Measurements from ENCODE around the gene OBSCN. TPM values are rescaled to one million over a fixed set of nuclear protein-coding genes. Genes with fewer than 3 reads are reported as not detected.

The OBSCN gene
- total and polyA plus RNA-seq, 5 donors from 2014 or later = 0.13 to 57.1 (median 1.1) TPM

- peaks cover 26% of the 10 kb centered on the region for H3K36me3 ChIP-seq (ENCODE audit: control insufficient read depth, insufficient read depth, low read length)
- H3K9me3 Mint-ChIP-seq = no peaks in the 10 kb centered on the region
- H3K27ac ChIP-seq (ENCODE audit: insufficient read depth, low read length, poor library complexity, severe bottlenecking) = no peak overlapping the region
- H3K4me3 Mint-ChIP-seq = no peak overlapping the region
- ATAC-seq (ENCODE audit: low read depth in 2 of 2) = no peak
- H3K27me3 Mint-ChIP-seq = no peaks in the 10 kb centered on the region
- H3K27me3 ChIP-seq (ENCODE audit: control insufficient read depth, insufficient read depth, low read length) = no peaks in the 10 kb centered on the region
- no peaks in the 10 kb centered on the region for H3K4me1 Mint-ChIP-seq
- H3K36me3 Mint-ChIP-seq = peaks cover 21% of the 10 kb centered on the region
- no peak overlapping the region for H3K27ac Mint-ChIP-seq
- DNase-seq = no peak
- no peaks in the 10 kb centered on the region for H3K4me1 ChIP-seq (ENCODE audit: control insufficient read depth, insufficient read depth, low read length, poor library complexity, severe bottlenecking)
- H3K4me3 ChIP-seq (ENCODE audit: low read depth, low read length) = no peak overlapping the region
- H3K9me3 ChIP-seq (ENCODE audit: control insufficient read depth in 2 of 2, low read length in 2 of 2) = no peaks in the 10 kb centered on the region
Observed at GRCh38 chr1:228318823-228319241, 111.0 kb downstream of the OBSCN start.

GRCh38 chr1:228319352-228320088 lies 111.7 kb downstream of the OBSCN start:
- Mint-ChIP-seq H3K4me1 (no peaks in the 10 kb centered on the region), H3K9me3 (peaks cover 0 to 1% (median 0%) of the 10 kb centered on the region in 7 donors), H3K36me3 (peaks cover 24% of the 10 kb centered on the region), H3K27me3 (no peaks in the 10 kb centered on the region), H3K4me3 (no peak overlapping the region), H3K27ac (no peak overlapping the region)
- no peak overlapping the region for H3K27ac ChIP-seq (ENCODE audit: insufficient read depth, low read length, poor library complexity, severe bottlenecking)
- peaks cover 26% of the 10 kb centered on the region for H3K36me3 ChIP-seq (ENCODE audit: control insufficient read depth, insufficient read depth, low read length)
- no peak overlapping the region for H3K4me3 ChIP-seq (ENCODE audit: low read depth, low read length)
- H3K9me3 ChIP-seq (ENCODE audit: control insufficient read depth in 2 of 2, low read length in 2 of 2) = no peaks in the 10 kb centered on the region
- DNase-seq (no peak), ATAC-seq (ENCODE audit: low read depth in 2 of 2) (no peak)
- no peaks in the 10 kb centered on the region for H3K27me3 ChIP-seq (ENCODE audit: control insufficient read depth, insufficient read depth, low read length)
- no peaks in the 10 kb centered on the region for H3K4me1 ChIP-seq (ENCODE audit: control insufficient read depth, insufficient read depth, low read length, poor library complexity, severe bottlenecking)

DNA sequence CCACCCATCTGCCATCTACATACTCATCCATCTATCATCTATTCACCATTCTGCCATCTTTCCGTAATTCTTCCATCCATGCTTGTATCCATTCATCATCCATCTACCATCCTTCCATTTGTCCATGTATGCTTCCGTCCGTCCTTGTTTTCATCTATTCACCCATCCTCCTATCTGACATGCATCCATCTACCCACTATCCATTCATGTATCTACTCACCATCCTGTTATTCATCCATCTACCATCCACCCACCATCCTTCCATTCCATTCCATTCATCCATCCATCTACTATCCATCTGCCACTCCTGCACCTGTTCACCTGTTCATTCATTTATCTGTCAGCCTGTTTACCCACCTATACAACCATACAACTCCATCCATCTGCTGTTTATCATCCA lies 112.5 kb downstream of the OBSCN start:
- H3K27ac ChIP-seq (ENCODE audit: insufficient read depth, low read length, poor library complexity, severe bottlenecking) = no peak overlapping the region
- DNase-seq (no peak), ATAC-seq (ENCODE audit: low read depth in 2 of 2) (no peak)
- H3K27me3 ChIP-seq (ENCODE audit: control insufficient read depth, insufficient read depth, low read length) = no peaks in the 10 kb centered on the region
- no peaks in the 10 kb centered on the region for H3K27me3 Mint-ChIP-seq
- no peak overlapping the region for H3K4me3 Mint-ChIP-seq
- peaks cover 23% of the 10 kb centered on the region for H3K36me3 Mint-ChIP-seq
- no peaks in the 10 kb centered on the region for H3K4me1 Mint-ChIP-seq
- H3K9me3 Mint-ChIP-seq = peaks cover 0 to 3% (median 0%) of the 10 kb centered on the region in 7 donors
- no peaks in the 10 kb centered on the region for H3K9me3 ChIP-seq (ENCODE audit: control insufficient read depth in 2 of 2, low read length in 2 of 2)
- no peak overlapping the region for H3K27ac Mint-ChIP-seq
- no peak overlapping the region for H3K4me3 ChIP-seq (ENCODE audit: low read depth, low read length)
- H3K4me1 ChIP-seq (ENCODE audit: control insufficient read depth, insufficient read depth, low read length, poor library complexity, severe bottlenecking) = no peaks in the 10 kb centered on the region
- peaks cover 29% of the 10 kb centered on the region for H3K36me3 ChIP-seq (ENCODE audit: control insufficient read depth, insufficient read depth, low read length)

GRCh38 chr1:228321435-228321834 lies 113.6 kb downstream of the OBSCN start:
- Histone ChIP-seq H3K27me3 (ENCODE audit: control insufficient read depth, insufficient read depth, low read length) (no peaks in the 10 kb centered on the region), H3K9me3 (ENCODE audit: control insufficient read depth in 2 of 2, low read length in 2 of 2) (no peaks in the 10 kb centered on the region), H3K4me1 (ENCODE audit: control insufficient read depth, insufficient read depth, low read length, poor library complexity, severe bottlenecking) (no peaks in the 10 kb centered on the region), H3K36me3 (ENCODE audit: control insufficient read depth, insufficient read depth, low read length) (peaks cover 29% of the 10 kb centered on the region), H3K27ac (ENCODE audit: insufficient read depth, low read length, poor library complexity, severe bottlenecking) (no peak overlapping the region), H3K4me3 (ENCODE audit: low read depth, low read length) (no peak overlapping the region)
- ATAC-seq (ENCODE audit: low read depth in 2 of 2) (no peak), DNase-seq (no peak)
- Mint-ChIP-seq H3K4me1 (no peaks in the 10 kb centered on the region), H3K36me3 (peaks cover 29% of the 10 kb centered on the region), H3K27me3 (no peaks in the 10 kb centered on the region), H3K4me3 (no peak overlapping the region), H3K27ac (no peak overlapping the region), H3K9me3 (peaks cover 0 to 3% (median 0%) of the 10 kb centered on the region in 7 donors)

GRCh38 chr1:228321895-228322294 lies 114.1 kb downstream of the OBSCN start:
- no peaks in the 10 kb centered on the region for H3K27me3 ChIP-seq (ENCODE audit: control insufficient read depth, insufficient read depth, low read length)
- Mint-ChIP-seq H3K9me3 (peaks cover 0 to 3% (median 0%) of the 10 kb centered on the region in 7 donors), H3K27ac (no peak overlapping the region), H3K27me3 (no peaks in the 10 kb centered on the region), H3K36me3 (peaks cover 29% of the 10 kb centered on the region), H3K4me3 (no peak overlapping the region), H3K4me1 (no peaks in the 10 kb centered on the region)
- H3K27ac ChIP-seq (ENCODE audit: insufficient read depth, low read length, poor library complexity, severe bottlenecking) = no peak overlapping the region
- H3K9me3 ChIP-seq (ENCODE audit: control insufficient read depth in 2 of 2, low read length in 2 of 2) = no peaks in the 10 kb centered on the region
- no peak overlapping the region for H3K4me3 ChIP-seq (ENCODE audit: low read depth, low read length)
- H3K36me3 ChIP-seq (ENCODE audit: control insufficient read depth, insufficient read depth, low read length) = peaks cover 29% of the 10 kb centered on the region
- no peak for ATAC-seq (ENCODE audit: low read depth in 2 of 2)
- DNase-seq = no peak
- H3K4me1 ChIP-seq (ENCODE audit: control insufficient read depth, insufficient read depth, low read length, poor library complexity, severe bottlenecking) = no peaks in the 10 kb centered on the region

DNA sequence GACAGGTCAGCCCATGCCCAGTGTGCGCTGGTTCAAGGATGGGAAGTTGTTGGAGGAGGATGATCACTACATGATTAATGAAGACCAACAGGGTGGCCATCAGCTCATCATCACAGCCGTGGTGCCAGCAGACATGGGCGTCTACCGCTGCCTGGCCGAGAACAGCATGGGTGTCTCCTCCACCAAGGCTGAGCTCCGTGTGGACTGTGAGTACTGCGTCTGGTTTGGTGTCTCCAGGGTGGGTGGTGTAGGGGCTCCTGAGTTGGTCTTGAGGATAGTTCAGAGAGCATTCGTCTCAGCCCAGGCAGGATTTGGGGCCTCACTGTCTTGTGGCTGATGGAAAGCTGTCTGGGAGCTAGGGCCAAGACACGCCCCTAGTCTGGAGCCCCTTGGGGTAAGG lies 115.6 kb downstream of the OBSCN start:
- H3K36me3 Mint-ChIP-seq = peaks cover 32% of the 10 kb centered on the region
- H3K27ac ChIP-seq (ENCODE audit: insufficient read depth, low read length, poor library complexity, severe bottlenecking) = no peak overlapping the region
- H3K27me3 Mint-ChIP-seq = no peaks in the 10 kb centered on the region
- H3K27me3 ChIP-seq (ENCODE audit: control insufficient read depth, insufficient read depth, low read length) = no peaks in the 10 kb centered on the region
- no peak for DNase-seq
- H3K27ac Mint-ChIP-seq = no peak overlapping the region
- H3K4me3 ChIP-seq (ENCODE audit: low read depth, low read length) = no peak overlapping the region
- peaks cover 0 to 3% (median 0%) of the 10 kb centered on the region in 7 donors for H3K9me3 Mint-ChIP-seq
- peaks cover 25% of the 10 kb centered on the region for H3K36me3 ChIP-seq (ENCODE audit: control insufficient read depth, insufficient read depth, low read length)
- H3K9me3 ChIP-seq (ENCODE audit: control insufficient read depth in 2 of 2, low read length in 2 of 2) = no peaks in the 10 kb centered on the region
- H3K4me1 ChIP-seq (ENCODE audit: control insufficient read depth, insufficient read depth, low read length, poor library complexity, severe bottlenecking) = no peaks in the 10 kb centered on the region
- no peak for ATAC-seq (ENCODE audit: low read depth in 2 of 2)
- no peak overlapping the region for H3K4me3 Mint-ChIP-seq
- H3K4me1 Mint-ChIP-seq = no peaks in the 10 kb centered on the region

GRCh38 chr1:228325267-228325666 lies 117.4 kb downstream of the OBSCN start:
- Histone ChIP-seq H3K27me3 (ENCODE audit: control insufficient read depth, insufficient read depth, low read length) (no peaks in the 10 kb centered on the region), H3K27ac (ENCODE audit: insufficient read depth, low read length, poor library complexity, severe bottlenecking) (no peak overlapping the region), H3K9me3 (ENCODE audit: control insufficient read depth in 2 of 2, low read length in 2 of 2) (no peaks in the 10 kb centered on the region), H3K36me3 (ENCODE audit: control insufficient read depth, insufficient read depth, low read length) (peaks cover 19% of the 10 kb centered on the region), H3K4me1 (ENCODE audit: control insufficient read depth, insufficient read depth, low read length, poor library complexity, severe bottlenecking) (no peaks in the 10 kb centered on the region), H3K4me3 (ENCODE audit: low read depth, low read length) (no peak overlapping the region)
- no peak for DNase-seq
- Mint-ChIP-seq H3K36me3 (peaks cover 30% of the 10 kb centered on the region), H3K4me3 (no peak overlapping the region), H3K27me3 (no peaks in the 10 kb centered on the region), H3K9me3 (peaks cover 0 to 3% (median 0%) of the 10 kb centered on the region in 7 donors), H3K4me1 (no peaks in the 10 kb centered on the region), H3K27ac (no peak overlapping the region)
- no peak for ATAC-seq (ENCODE audit: low read depth in 2 of 2)

GRCh38 chr1:228329887-228330286 lies 122.0 kb downstream of the OBSCN start:
- no peaks in the 10 kb centered on the region for H3K27me3 ChIP-seq (ENCODE audit: control insufficient read depth, insufficient read depth, low read length)
- no peaks in the 10 kb centered on the region for H3K4me1 ChIP-seq (ENCODE audit: control insufficient read depth, insufficient read depth, low read length, poor library complexity, severe bottlenecking)
- no peak overlapping the region for H3K4me3 ChIP-seq (ENCODE audit: low read depth, low read length)
- no peaks in the 10 kb centered on the region for H3K4me1 Mint-ChIP-seq
- no peak overlapping the region for H3K27ac ChIP-seq (ENCODE audit: insufficient read depth, low read length, poor library complexity, severe bottlenecking)
- peaks cover under 1% of the 10 kb centered on the region for H3K36me3 ChIP-seq (ENCODE audit: control insufficient read depth, insufficient read depth, low read length)
- DNase-seq (no peak), ATAC-seq (ENCODE audit: low read depth in 2 of 2) (no peak)
- H3K36me3 Mint-ChIP-seq = peaks cover 14% of the 10 kb centered on the region
- H3K9me3 ChIP-seq (ENCODE audit: control insufficient read depth in 2 of 2, low read length in 2 of 2) = no peaks in the 10 kb centered on the region
- H3K9me3 Mint-ChIP-seq = no peaks in the 10 kb centered on the region
- no peak overlapping the region for H3K4me3 Mint-ChIP-seq
- no peaks in the 10 kb centered on the region for H3K27me3 Mint-ChIP-seq
- H3K27ac Mint-ChIP-seq = no peak overlapping the region

Data from CD4-positive, CD25-positive, alpha-beta regulatory T cell (primary cell).